GM12891 (cell line): ENCODE results near the gene TMEM101.

Experiments
- PAX5 ChIP-seq: IDR thresholded peaks from 2 replicates; pipeline ENCODE4 v1.6.1; 2011; ENCODE audit warnings: low read length, moderate library complexity, mild to moderate bottlenecking; ENCODE audit not compliant: insufficient read depth, severe bottlenecking
- POLR2A ChIP-seq: IDR thresholded peaks from 2 replicates; pipeline ENCODE4 v1.6.1; 2011; ENCODE audit warnings: low read depth, low read length, control low read depth
- POLR2AphosphoS5 ChIP-seq: IDR thresholded peaks from 2 replicates; pipeline ENCODE4 v1.6.1; 2011; ENCODE audit warnings: low read depth, low read length, control low read depth
- SPI1 ChIP-seq: IDR thresholded peaks from 2 replicates; pipeline ENCODE4 v1.6.1; 2011; ENCODE audit warnings: low read depth, low read length, control low read depth
- TAF1 ChIP-seq: IDR thresholded peaks from 2 replicates; pipeline ENCODE4 v1.6.1; 2011; ENCODE audit warnings: low read depth, low read length, control low read depth

- peak; percentile 87 for TF ChIP-seq TAF1
- peak; percentile 90 for TF ChIP-seq POLR2A
- peak; percentile 87; the same call in 1 of the 2 replicates for TF ChIP-seq POLR2AphosphoS5
- peak; percentile 59 for TF ChIP-seq PAX5
- TF ChIP-seq SPI1 = no peak
Observed at GRCh38 chr17:44014437-44015172, at the start of gene TMEM101.
